HepG2 (cell line): ENCODE data around the gene SLC27A1. TPM values are rescaled to one million over a fixed set of nuclear protein-coding genes. Genes with fewer than 3 reads are reported as not detected.

Experiments used
- ASH2L ChIP-seq: fragments of 300-600, 200-600 bp; sonication (generic); IDR thresholded peaks from 2 replicates; pipeline ENCODE4 v1.7.0; 2017; ENCODE audit warnings: low read depth, mild to moderate bottlenecking, moderate library complexity, mixed read lengths, low read length; ENCODE audit not compliant: insufficient read length
- FOXA3 ChIP-seq: IDR thresholded peaks from 2 replicates; pipeline ENCODE4 v1.6.1; 2016; ENCODE audit warnings: missing genetic modification reagents, missing compliant biosample characterization
- IRF9 ChIP-seq: sonication (generic); formaldehyde crosslinking; IDR thresholded peaks from 2 replicates; pipeline ENCODE4 v1.8.0; 2022; ENCODE audit warnings: missing genetic modification reagents, mild to moderate bottlenecking, borderline replicate concordance
- MIER3 ChIP-seq: IDR thresholded peaks from 2 replicates; pipeline ENCODE4 v1.6.1; 2016; ENCODE audit warnings: missing compliant biosample characterization, borderline replicate concordance
- SP140L ChIP-seq: sonication (generic); formaldehyde crosslinking; IDR thresholded peaks from 2 replicates; pipeline ENCODE4 v1.4.0; 2020; ENCODE audit warnings: missing genetic modification reagents, borderline replicate concordance
- TCF7L2 ChIP-seq: IDR thresholded peaks from 2 replicates; pipeline ENCODE4 v1.6.1; 2011; ENCODE audit warnings: mild to moderate bottlenecking, low read depth, low read length, moderate library complexity
- ZFP90 ChIP-seq: sonication (generic); formaldehyde crosslinking; IDR thresholded peaks from 2 replicates; pipeline ENCODE4 v1.8.0; 2022; ENCODE audit warnings: missing genetic modification reagents, mild to moderate bottlenecking, inconsistent platforms, borderline replicate concordance
- ZNF20 ChIP-seq: sonication (generic); formaldehyde crosslinking; IDR thresholded peaks from 2 replicates; pipeline ENCODE4 v1.4.0; 2020; ENCODE audit warnings: mild to moderate bottlenecking, moderate library complexity, missing genetic modification reagents
- ZNF260 ChIP-seq: sonication (generic); formaldehyde crosslinking; IDR thresholded peaks from 2 replicates; pipeline ENCODE4 v1.4.0; 2020; ENCODE audit warnings: missing genetic modification reagents, low read depth, mild to moderate bottlenecking, borderline replicate concordance
- ZNF367 ChIP-seq: sonication (generic); formaldehyde crosslinking; IDR thresholded peaks from 2 replicates; pipeline ENCODE4 v1.4.0; 2020; ENCODE audit warnings: missing genetic modification reagents, borderline replicate concordance
- ZNF556 ChIP-seq: sonication (generic); formaldehyde crosslinking; IDR thresholded peaks from 2 replicates; pipeline ENCODE4 v1.4.0; 2020; ENCODE audit warnings: mild to moderate bottlenecking, missing genetic modification reagents, borderline replicate concordance
- ZNF7 ChIP-seq: IDR thresholded peaks from 2 replicates; pipeline ENCODE4 v1.6.1; 2016; ENCODE audit warnings: missing biosample characterization, missing genetic modification reagents
- ZNF777 ChIP-seq: sonication (generic); formaldehyde crosslinking; IDR thresholded peaks from 2 replicates; pipeline ENCODE4 v1.4.0; 2020; ENCODE audit warnings: missing genetic modification reagents
- ZNF800 ChIP-seq: sonication (generic); formaldehyde crosslinking; IDR thresholded peaks from 2 replicates; pipeline ENCODE4 v1.4.0; 2020; ENCODE audit warnings: missing genetic modification reagents
- ZNF878 ChIP-seq: sonication (generic); formaldehyde crosslinking; IDR thresholded peaks from 2 replicates; pipeline ENCODE4 v1.8.1; 2023; ENCODE audit warnings: mild to moderate bottlenecking, missing genetic modification reagents, moderate library complexity
- polyA plus RNA-seq, 8 experiments: library from polyadenylated mRNA; depleted of rRNA in 3 of 8; stranded (reverse) in 7 of 8; unstranded in 1 of 8; fragments of >200 nt; fragmentation: Illumina TruSeq in 4 of 8; extraction: Trizol in 4 of 8; gene quantifications; 2 replicates each; pipeline versions ENCODE4 v1.2.1 to v1.2.3, GENCODE V29; 2011 to 2016; ENCODE audit warnings: low read depth in 4 of 8, missing spikeins in 1 of 8, mixed read lengths in 1 of 8; ENCODE audit not compliant: insufficient read depth in 1 of 8
- total RNA-seq, 5 experiments: library from RNA; depleted of rRNA; stranded (reverse); fragments of >200 nt; fragmentation: Illumina TruSeq; extraction: Trizol; gene quantifications; 2 replicates each; pipeline ENCODE4 v1.2.3, GENCODE V29; 2016; ENCODE audit warnings: low read depth in 1 of 5
- TF ChIP-seq, protein P1 (sequence below), 2 experiments: sonication (generic) in 1 of 2; formaldehyde crosslinking in 1 of 2; IDR thresholded peaks; 2 replicates each; pipeline versions ENCODE4 v1.4.0 to v1.6.1; 2016 to 2020; ENCODE audit warnings: borderline replicate concordance in 1 of 2, low read depth in 1 of 2, mild to moderate bottlenecking in 1 of 2, missing genetic modification reagents in 1 of 2
- TF ChIP-seq, protein P2 (sequence below): IDR thresholded peaks from 2 replicates; pipeline ENCODE4 v1.6.1; 2016; ENCODE audit warnings: missing biosample characterization, missing genetic modification reagents, low read depth

SLC27A1 gene
- total and polyA plus RNA-seq, 2 of the 13 experiments (the other 11 are each of a cell fraction or from before 2014, with no cell fraction given): 4.1 to 8.8 TPM

DNA sequence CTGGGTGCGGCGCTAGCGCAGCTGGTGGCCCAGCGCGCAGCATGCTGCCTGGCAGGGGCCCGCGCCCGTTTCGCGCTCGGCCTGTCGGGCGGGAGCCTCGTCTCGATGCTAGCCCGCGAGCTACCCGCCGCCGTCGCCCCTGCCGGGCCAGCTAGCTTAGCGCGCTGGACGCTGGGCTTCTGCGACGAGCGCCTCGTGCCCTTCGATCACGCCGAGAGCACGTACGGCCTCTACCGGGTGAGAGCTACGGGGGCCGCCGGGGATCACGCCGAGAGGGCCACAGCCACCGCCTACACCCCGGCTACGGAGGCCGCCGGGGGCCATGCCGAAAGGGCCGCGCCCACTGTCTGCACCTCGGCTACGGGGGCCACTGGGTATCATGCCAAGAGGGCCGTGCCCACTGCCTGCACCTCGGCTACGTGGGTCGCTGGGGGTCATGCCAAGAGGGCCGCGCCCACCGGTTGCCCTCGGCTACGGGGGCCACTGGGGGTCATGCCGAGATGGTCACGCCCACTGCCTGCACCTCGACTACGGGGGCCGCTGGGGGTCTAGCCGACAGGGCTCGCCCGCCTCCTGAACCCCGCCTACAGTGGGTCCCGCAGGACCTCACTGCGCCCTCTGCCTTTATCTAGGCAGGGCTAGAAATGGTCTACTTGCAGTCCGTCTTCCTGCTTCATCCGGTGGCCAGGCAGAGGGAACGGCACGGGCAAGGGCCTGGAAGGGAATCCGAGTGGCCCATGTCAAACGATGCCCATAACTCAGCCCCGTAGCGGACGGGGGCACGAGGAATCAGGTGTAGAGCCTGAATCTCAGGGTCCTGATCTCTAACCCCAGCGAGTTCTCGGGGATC lies 41.6 kb downstream of the SLC27A1 start (continued):
- TF ChIP-seq ASH2L: peak; percentile 80
- peak; percentile 79 for TF ChIP-seq MIER3 (CRISPR knock-in tag)
- no peak; the same call in 1 of the 2 replicates for TF ChIP-seq ZNF367 (CRISPR knock-in tag)
- TF ChIP-seq ZNF260 (CRISPR knock-in tag): no peak
- no peak for TF ChIP-seq ZNF20 (CRISPR knock-in tag)
- peak; percentile 99 for TF ChIP-seq ZNF556 (CRISPR knock-in tag)
- TF ChIP-seq ZNF7: peak; percentile 48; the same call in 1 of the 2 replicates
- peak; percentile 86 for TF ChIP-seq ZNF878 (CRISPR knock-in tag)
- TF ChIP-seq, protein P1, sequence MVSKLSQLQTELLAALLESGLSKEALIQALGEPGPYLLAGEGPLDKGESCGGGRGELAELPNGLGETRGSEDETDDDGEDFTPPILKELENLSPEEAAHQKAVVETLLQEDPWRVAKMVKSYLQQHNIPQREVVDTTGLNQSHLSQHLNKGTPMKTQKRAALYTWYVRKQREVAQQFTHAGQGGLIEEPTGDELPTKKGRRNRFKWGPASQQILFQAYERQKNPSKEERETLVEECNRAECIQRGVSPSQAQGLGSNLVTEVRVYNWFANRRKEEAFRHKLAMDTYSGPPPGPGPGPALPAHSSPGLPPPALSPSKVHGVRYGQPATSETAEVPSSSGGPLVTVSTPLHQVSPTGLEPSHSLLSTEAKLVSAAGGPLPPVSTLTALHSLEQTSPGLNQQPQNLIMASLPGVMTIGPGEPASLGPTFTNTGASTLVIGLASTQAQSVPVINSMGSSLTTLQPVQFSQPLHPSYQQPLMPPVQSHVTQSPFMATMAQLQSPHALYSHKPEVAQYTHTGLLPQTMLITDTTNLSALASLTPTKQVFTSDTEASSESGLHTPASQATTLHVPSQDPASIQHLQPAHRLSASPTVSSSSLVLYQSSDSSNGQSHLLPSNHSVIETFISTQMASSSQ (IDR thresholded peaks at IDR 0.05; ENCODE audit: low read depth): no peak
- TF ChIP-seq, protein P1 (CRISPR knock-in tag; IDR thresholded peaks at IDR 0.05; ENCODE audit: borderline replicate concordance): peak; percentile 90
- no peak for TF ChIP-seq TCF7L2
- peak; percentile 69; the same call in 1 of the 2 replicates for TF ChIP-seq SP140L
- TF ChIP-seq ZFP90 (CRISPR knock-in tag): no peak; the same call in 1 of the 2 replicates
- peak; percentile 73 for TF ChIP-seq ZNF777 (CRISPR knock-in tag)
- TF ChIP-seq, protein P2, sequence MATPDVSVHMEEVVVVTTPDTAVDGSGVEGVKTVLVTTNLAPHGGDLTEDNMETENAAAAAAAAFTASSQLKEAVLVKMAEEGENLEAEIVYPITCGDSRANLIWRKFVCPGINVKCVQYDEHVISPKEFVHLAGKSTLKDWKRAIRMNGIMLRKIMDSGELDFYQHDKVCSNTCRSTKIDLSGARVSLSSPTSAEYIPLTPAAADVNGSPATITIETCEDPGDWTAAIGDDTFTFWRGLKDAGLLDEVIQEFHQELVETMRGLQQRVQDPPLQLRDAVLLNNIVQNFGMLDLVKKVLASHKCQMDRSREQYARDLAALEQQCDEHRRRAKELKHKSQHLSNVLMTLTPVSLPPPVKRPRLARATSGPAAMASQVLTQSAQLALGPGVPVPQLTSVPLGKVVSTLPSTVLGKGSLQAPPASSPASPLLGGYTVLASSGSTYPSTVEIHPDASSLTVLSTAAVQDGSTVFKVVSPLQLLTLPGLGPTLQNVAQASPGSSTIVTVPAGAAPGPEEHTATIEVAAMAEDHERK (CRISPR knock-in tag): peak; percentile 73; the same call in 1 of the 2 replicates
- peak; percentile 86 for TF ChIP-seq IRF9 (CRISPR knock-in tag)
- peak; percentile 59 for TF ChIP-seq ZNF800
- peak; percentile 24 for TF ChIP-seq FOXA3 (CRISPR knock-in tag)
